Breast epithelium (tissue), 3 donors: Measurements from ENCODE around the gene MPZL2.

Source experiments
- CTCF ChIP-seq, 3 donors: fragments of 450-650 bp; IDR thresholded peaks; one replicate each; pipeline ENCODE4 v1.5.1; 2016 to 2017; ENCODE audit warnings: antibody characterized with exemption in 3 of 3, mild to moderate bottlenecking in 3 of 3, moderate library complexity in 3 of 3
- POLR2A ChIP-seq: fragments of 450-650 bp; IDR thresholded peaks from one replicate; pipeline ENCODE4 v1.6.1; 2016; ENCODE audit warnings: antibody characterized with exemption, mild to moderate bottlenecking, moderate library complexity
- POLR2AphosphoS5 ChIP-seq, 3 donors: sonication (generic); formaldehyde crosslinking; IDR thresholded peaks; one replicate each; pipeline ENCODE4 v1.6.1; 2017; ENCODE audit warnings: antibody characterized with exemption in 3 of 3

- TF ChIP-seq POLR2A (no peak), CTCF (IDR thresholded peaks at IDR 0.05) (no peak), POLR2AphosphoS5 (IDR thresholded peaks at IDR 0.05) (no peak)
Measured at GRCh38 chr11:118234833-118235232, 29.3 kb downstream of the MPZL2 start.
